ENCODE data around the gene ASTE1.

DNA sequence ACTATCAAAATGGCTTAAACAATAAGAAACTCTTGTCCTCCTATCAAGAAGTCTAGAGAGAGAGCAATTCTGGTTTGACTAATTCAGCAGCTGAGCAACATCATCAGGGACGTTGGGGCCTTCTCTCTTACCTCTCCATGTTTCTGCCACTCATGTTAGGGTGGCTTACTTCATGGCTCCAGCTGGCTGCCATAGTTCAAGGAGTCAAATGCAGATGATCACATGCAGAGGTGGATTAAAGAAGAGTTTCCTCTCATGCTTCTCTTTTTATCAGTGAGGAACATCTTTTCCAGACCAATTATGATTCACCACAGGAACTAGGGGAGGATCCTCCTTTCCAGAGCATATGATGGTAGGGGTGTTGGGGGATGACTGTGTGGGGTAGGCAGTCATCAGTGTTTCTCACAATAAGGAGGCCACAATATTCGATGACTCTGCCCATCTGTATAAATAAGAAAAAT lies 45.5 kb upstream of the ASTE1 start:
- TF ChIP-seq POLR2A (IDR thresholded peaks at IDR 0.05), result no peak
- no peak for TF ChIP-seq CTCF (IDR thresholded peaks at IDR 0.05)

Measured in uterus (tissue), 2 donors.